IPS-NIHi11 (cell line): ENCODE results near the gene ORM2.
A peak's percentile ranks its signal among the peaks of the same experiment; 100 is the strongest.

ENCODE experiments used
- DNase-seq: peaks from one replicate; pipeline ENCODE4 v3.0.0; 2012; ENCODE audit warnings: mixed read lengths, low spot score

ORM2 gene

DNA sequence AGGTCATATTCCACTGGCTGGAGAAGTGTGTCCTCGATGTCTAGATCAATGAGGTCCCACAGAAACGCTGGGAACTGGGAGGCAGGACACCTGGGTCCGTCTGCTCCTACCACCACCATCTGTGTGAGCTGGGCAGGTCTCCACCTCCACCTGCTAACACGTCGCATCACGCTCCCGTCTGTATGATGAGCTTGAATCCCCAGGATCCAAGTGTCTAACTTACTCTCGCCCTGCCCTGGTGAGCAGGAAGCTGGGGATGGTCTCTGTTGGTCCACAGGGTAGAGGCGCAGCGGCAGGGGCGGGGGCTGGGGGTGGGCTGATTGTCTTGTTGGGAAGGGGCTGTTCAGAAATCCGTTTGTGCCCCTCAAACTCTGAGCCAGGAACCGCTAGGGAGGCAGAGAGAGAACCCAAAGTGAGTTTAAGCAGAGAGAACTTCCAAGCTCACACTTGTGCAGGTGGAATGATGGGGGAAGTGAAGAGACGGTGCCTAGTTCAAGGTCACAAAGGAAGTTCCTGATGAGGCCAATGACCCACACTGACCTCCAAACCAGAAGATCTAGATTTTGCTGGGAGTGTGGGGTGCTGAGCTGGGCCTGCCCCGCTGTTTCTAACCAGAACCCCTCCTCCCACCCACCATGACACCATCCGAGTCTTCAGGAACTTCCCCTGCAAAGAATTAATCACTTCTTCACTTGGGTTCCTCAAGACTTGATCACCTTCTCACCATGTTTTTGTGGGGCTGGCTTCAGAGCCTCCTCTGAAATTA lies 21.1 kb downstream of the ORM2 start:
- DNase-seq: no peak

DNA sequence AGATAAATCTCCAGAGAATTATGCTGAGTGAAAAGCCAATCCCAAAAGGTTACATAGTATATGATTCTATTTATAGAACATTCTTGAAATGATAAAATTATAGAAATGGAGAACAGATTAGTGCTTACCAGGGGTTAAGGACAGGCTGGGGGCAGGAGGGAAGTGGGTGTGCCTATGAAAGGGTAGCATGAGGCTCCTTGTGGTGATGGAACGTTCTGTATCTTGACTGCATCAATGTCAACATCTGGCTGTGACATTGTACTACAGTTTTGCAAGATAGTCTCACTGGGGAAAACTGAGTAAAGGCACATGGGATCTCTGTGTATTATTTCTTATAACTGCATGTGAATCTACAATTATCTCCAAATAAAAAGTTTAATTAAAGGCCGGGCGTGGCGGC lies 22.3 kb downstream of the ORM2 start:
- DNase-seq: no peak

GRCh38 chr9:114355821-114356220 lies 26.2 kb downstream of the ORM2 start:
- DNase-seq: no peak

GRCh38 chr9:114356792-114357191 lies 27.1 kb downstream of the ORM2 start:
- no peak for DNase-seq

GRCh38 chr9:114357360-114357759 lies 27.7 kb downstream of the ORM2 start:
- DNase-seq: no peak

- no peak for DNase-seq
Observed at GRCh38 chr9:114357911-114358328, 28.3 kb downstream of the ORM2 start.

- DNase-seq: no peak
Observed at GRCh38 chr9:114359801-114360200, 30.1 kb downstream of the ORM2 start.

DNA sequence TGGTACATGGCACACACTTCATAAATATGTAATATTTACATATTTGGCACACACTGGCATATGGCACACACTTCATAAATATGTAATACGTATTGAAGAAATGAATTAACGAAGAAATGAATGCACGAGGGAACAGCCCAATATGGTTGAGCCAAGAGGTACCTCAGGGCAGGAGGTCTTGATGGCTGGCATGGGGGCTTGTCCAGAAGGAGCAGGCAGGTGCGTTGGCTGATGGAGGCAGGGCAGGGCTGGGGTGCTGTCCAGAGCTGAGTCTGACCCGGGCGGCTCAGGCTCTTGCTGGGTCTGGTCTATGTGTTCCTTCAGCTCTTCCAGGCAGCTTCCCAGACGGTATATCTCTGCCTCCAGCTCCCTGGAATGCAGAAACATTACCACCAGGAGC lies 31.9 kb downstream of the ORM2 start:
- DNase-seq: no peak

DNA sequence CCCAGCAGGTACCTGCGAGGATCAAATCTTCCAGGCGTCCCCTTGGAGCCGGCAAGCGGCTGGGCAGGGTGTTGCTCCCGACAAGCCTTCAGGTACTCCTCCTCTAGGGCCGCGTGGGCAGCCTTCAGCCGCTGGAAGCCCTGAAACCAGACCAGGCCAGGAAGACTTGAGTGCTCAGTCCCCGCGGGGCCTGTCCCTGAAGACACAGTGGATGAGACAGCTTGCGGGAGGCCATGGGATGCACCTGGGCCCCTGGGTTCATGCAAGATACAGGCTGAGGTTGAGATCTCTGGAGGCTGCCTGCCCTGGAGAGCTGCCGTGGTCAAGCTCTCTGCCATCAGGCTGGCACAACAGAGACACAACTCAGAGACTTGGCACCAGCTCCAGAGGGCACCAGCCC lies 32.7 kb downstream of the ORM2 start:
- no peak for DNase-seq

DNA sequence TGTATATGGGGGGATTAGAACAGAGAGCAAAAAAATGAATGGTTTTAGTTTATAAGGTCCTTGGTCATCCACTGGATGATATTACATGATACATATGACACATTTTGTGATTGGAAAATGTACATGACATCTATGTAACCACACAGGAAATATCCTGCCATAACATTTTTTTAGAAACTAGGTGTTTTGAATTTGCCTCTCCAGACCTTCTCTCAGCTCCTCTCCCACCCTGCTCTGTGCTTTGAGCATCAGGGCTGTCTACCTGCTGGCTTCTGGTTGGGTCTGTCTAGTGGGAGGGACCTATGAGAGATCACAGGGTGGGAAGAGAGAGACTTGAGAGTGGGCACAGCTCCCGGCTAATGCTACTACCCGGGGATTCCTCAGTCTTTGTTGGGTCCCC lies 33.8 kb downstream of the ORM2 start:
- no peak for DNase-seq

GRCh38 chr9:114364134-114365041 lies 34.7 kb downstream of the ORM2 start:
- no peak for DNase-seq

DNA sequence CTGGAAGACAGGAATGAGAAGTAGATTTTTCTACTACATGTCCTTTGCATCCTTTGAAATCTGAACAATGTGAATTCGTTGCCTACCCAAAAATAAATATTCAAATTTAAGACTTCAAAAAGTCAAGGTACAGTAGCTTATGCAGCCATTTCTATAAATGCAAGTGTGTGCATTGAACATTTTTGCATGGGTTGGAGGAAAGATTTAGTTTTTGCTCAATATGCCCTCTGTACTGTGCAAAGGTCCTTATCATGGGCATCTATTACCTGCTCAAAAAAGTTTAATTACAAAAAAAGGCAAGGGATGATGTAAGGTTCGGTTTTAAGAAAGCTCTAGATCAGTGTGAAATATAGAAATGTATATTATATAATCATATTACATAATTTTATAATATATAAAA lies 35.5 kb downstream of the ORM2 start:
- no peak for DNase-seq

GRCh38 chr9:114366334-114367128 lies 36.9 kb downstream of the ORM2 start:
- no peak for DNase-seq

GRCh38 chr9:114367366-114367765 lies 37.7 kb downstream of the ORM2 start:
- DNase-seq: no peak

DNA sequence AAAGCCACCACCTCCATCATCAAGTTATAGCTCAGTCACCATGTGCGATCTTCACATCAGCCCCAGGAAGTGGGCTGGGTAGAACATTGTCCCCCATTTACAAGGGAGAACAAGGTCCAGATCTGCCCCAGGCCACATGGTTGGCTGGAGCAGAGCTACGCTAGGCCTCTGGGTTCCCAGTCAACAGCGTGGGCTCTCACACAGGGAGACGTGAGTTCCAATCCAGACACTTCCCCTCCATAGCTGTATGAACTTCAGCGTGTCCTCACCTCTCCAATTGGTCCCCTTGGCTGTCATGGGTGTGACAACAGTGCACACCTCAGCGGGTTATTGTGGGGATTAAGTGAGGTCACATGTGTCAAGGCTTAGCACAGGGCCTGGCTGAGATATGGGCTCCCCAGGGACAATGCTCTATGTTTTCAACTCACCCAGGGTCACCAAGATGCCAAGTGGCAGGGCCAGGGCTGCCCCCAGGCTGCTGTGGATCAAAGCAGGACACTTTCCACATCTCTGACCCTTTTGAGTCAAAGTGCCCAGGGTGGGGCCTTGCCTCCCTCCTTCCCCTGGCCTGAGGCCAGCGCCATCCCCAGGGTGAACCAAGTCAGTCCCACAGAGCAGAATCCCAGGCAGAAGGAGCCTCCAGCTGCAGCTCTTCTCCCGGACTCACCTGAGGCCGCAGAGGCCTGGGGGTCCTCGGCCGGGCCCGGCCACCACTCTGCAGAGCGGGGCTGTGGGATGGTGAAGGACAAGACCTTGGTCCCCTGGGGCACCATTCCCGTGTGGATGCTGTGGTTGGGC lies 38.3 kb downstream of the ORM2 start:
- DNase-seq: no peak

- DNase-seq: no peak
Observed at GRCh38 chr9:114369216-114370130, 39.8 kb downstream of the ORM2 start.

DNA sequence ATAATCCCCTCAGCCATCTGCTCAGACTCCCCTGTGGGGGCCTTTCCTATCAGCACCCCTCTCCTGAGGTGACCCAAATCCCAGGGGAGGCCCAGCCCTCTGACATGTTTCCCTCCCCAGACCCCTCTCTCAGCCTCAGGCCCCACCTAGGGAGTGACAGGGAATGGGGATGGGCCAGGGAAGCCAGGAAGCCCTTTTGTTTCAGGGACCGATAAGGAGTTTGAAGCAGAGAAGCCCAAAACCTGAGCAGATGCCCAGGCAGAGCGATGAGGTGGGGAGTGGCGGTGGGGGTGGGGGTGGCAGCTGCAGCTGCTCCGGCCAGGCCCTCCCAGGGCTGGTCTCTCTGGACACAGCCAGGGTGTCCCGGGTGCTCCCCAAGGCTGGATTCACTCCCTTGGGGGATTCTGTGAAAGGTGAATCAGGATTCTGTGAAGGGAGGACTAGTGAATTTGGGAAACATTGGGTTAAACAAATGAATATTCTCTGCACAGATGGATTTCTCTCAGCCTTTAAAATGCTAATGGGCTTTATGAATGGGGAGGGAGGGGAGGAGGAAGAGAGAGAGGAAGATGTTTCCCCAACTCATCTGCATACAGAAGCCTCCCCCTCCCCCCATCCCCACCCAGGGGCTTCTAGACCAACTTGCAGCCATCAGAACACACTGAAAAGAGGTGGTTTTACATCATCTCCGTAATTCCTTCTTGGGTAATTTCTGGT lies 40.7 kb downstream of the ORM2 start:
- peak; percentile 62 for DNase-seq

GRCh38 chr9:114370968-114371320 lies 41.3 kb downstream of the ORM2 start:
- no peak for DNase-seq

DNA sequence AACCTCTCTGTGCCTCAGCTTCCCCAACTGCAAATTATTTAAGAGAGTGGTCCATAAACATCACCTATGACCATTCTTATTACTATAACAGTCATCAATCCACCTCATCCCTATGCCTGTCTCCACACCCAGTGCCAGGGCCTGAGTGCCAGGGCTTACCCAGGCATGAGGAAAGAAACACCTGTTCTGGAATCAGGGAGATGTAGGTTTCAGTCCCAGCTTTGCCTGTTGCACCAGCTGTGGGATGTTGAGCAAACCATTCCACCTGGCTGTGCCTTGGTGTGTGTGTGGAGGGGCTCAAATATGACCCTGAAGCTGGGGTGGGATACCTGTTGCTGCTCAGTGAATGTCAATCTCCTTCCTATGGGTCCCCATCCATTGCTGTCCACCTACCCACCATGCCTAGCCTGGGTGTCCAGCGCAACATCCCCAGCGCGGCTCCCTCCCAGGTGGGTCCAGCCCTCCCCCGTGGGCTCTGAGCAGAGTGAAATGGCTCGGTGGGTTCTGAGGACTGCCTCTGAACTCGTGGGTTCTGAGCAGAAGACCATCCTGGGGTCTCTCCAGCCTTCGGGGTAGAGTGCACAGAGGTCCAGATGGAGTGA lies 41.8 kb downstream of the ORM2 start:
- DNase-seq: no peak
